Heart left ventricle (tissue), 13 donors: Measurements from ENCODE around the gene ROBO1.

Experiments
- CTCF ChIP-seq, 12 donors: fragments of 200-600 bp; sonication (generic) in 4 of 12; IDR thresholded peaks; one replicate each; pipeline versions ENCODE4 v1.5.0 to v1.8.0; 2018 to 2022; ENCODE audit warnings: antibody characterized with exemption in 12 of 12, mild to moderate bottlenecking in 5 of 12
- POLR2A ChIP-seq, 2 donors: fragments of 450-650 bp; IDR thresholded peaks; one replicate each; pipeline ENCODE4 v1.6.1; 2017; ENCODE audit warnings: antibody characterized with exemption in 2 of 2, mild to moderate bottlenecking in 2 of 2, moderate library complexity in 2 of 2
- donor health status: ischemic (EF 13 %, LVEDD 7.1; RV severe dilation, severe dysfunction).
- donor health status: DM: no; HTN: yes; CAD: no.
- donor health status: DM: no; HTN: no; CAD: no.
- donor health status: ischemic (EF 25% LVEDD 6.9; RV normal size, moderate dysfunction).
- donor health status: ischemic (EF 25% LVEDD 5.7; RV mildly dilated, moderate dysfunction).
- donor health status: ischemic (EF 35%, LVEDD 5.7; RV mildly dilated, moderate dysfunction).
- donor health status: nonischemic (EF 11% LVEDD 7.7; RV severe dilation, severe dysfunction).
- donor health status: DM: yes; HTN: yes; CAD: no.
- donor health status: PGD.
- donor health status: ischemic (EF 29% LVEDD 5.4; RV normal size, mild dysfunction).
- donor health status: nonischemic (EF 23%, LVEDD 6.1; RV moderate dilation, normal function).

GRCh38 chr3:79383402-79384012 lies 384.3 kb downstream of the ROBO1 start:
- TF ChIP-seq CTCF (IDR thresholded peaks at IDR 0.05) (no peak), POLR2A (IDR thresholded peaks at IDR 0.05) (no peak)
